Lung (tissue), 12 donors: ENCODE measurements around the gene TMEM186. TPM values are rescaled to one million over a fixed set of nuclear protein-coding genes. Genes with fewer than 3 reads are reported as not detected.

Source experiments
- ATAC-seq: fragments of 200-7000 bp; cut with Tn5 transposase; one replicate; pipeline ENCODE4 v1.9.1; 2020; ENCODE audit warnings: moderate number of reproducible peaks; ENCODE audit not compliant: insufficient read depth, low FRiP score
- DNase-seq, 3 donors: peaks; one replicate each; pipeline ENCODE4 v3.0.0-alpha.2; 2013 to 2017
- H3K27ac ChIP-seq, 2 donors: one replicate each; pipeline ENCODE4 v1.5.1; 2013; ENCODE audit warnings: mild to moderate bottlenecking in 2 of 2, moderate library complexity in 2 of 2, control low read depth in 1 of 2, inconsistent platforms in 1 of 2, low read depth in 1 of 2, low read length in 1 of 2
- H3K27me3 ChIP-seq, 3 donors: one replicate each; pipeline ENCODE4 v1.5.1; 2013; ENCODE audit warnings: low read length in 2 of 3; ENCODE audit not compliant: control insufficient read depth in 3 of 3, insufficient read depth in 3 of 3
- H3K36me3 ChIP-seq, 4 donors: one replicate each; pipeline ENCODE4 v1.5.1; 2013; ENCODE audit warnings: low read length in 4 of 4, mild to moderate bottlenecking in 1 of 4, moderate library complexity in 1 of 4; ENCODE audit not compliant: control insufficient read depth in 4 of 4, insufficient read depth in 4 of 4
- H3K4me1 ChIP-seq, 5 donors: one replicate each; pipeline ENCODE4 v1.5.1; 2013; ENCODE audit warnings: low read length in 5 of 5, mild to moderate bottlenecking in 2 of 5, moderate library complexity in 1 of 5; ENCODE audit not compliant: control insufficient read depth in 5 of 5, insufficient read depth in 5 of 5
- H3K4me3 ChIP-seq: one replicate; pipeline ENCODE4 v1.5.1; 2013; ENCODE audit warnings: mild to moderate bottlenecking, control low read depth, moderate library complexity
- H3K9ac ChIP-seq, 2 donors: one replicate each; pipeline ENCODE4 v1.5.1; 2013; ENCODE audit warnings: low read length in 2 of 2, control low read depth in 1 of 2; ENCODE audit not compliant: insufficient read depth in 1 of 2
- H3K9me3 ChIP-seq, 4 donors: one replicate each; pipeline ENCODE4 v1.5.1; 2013; ENCODE audit warnings: low read length in 3 of 4, mild to moderate bottlenecking in 1 of 4, moderate library complexity in 1 of 4; ENCODE audit not compliant: control insufficient read depth in 4 of 4, insufficient read depth in 3 of 4
- WGBS, 2 donors: extraction: QIAGEN DNeasy Blood & Tissue Kit; methylation state at CpG; one replicate each; pipeline ENCODE4 v1.1.7; 2013; 5-methylcytosine and 5-hydroxymethylcytosine counted together
- polyA plus RNA-seq, 2 donors: library from polyadenylated mRNA; stranded (reverse); fragments of 200-250 nt; gene quantifications; one replicate each; pipeline ENCODE4 v1.2.1, GENCODE V29; 2013
- total RNA-seq, 2 donors: library from RNA; depleted of rRNA in 1 of 2; stranded (reverse); fragments of >200 nt in 1 of 2; gene quantifications; one replicate each; pipeline ENCODE4 v1.2.1, GENCODE V29; 2014 to 2021
- TF ChIP-seq, protein P1 (sequence below): IDR thresholded peaks from 2 replicates; pipeline ENCODE4 v1.5.1; 2012; ENCODE audit warnings: mild to moderate bottlenecking; ENCODE audit errors: control extremely low read depth, extremely low read depth
- donor health status: control.
- donor health status: control.
- donor health status: Bipolar disorder and iron deficiency.
- donor health status: healthy.
- donor health status: DM: yes; HTN: yes; CAD: no.

Gene TMEM186
- total and polyA plus RNA-seq, 4 donors = 6.5 to 10.7 (median 8.2) TPM

- Histone ChIP-seq H3K4me3 (no peak overlapping the region), H3K4me1 (no peaks in the 10 kb centered on the region), H3K27me3 (no peaks in the 10 kb centered on the region), H3K27ac (no peak overlapping the region), H3K36me3 (peaks cover 33 to 65% (median 51%) of the 10 kb centered on the region in 4 donors), H3K9me3 (no peaks in the 10 kb centered on the region), H3K9ac (no peak overlapping the region)
- TF ChIP-seq, protein P1, sequence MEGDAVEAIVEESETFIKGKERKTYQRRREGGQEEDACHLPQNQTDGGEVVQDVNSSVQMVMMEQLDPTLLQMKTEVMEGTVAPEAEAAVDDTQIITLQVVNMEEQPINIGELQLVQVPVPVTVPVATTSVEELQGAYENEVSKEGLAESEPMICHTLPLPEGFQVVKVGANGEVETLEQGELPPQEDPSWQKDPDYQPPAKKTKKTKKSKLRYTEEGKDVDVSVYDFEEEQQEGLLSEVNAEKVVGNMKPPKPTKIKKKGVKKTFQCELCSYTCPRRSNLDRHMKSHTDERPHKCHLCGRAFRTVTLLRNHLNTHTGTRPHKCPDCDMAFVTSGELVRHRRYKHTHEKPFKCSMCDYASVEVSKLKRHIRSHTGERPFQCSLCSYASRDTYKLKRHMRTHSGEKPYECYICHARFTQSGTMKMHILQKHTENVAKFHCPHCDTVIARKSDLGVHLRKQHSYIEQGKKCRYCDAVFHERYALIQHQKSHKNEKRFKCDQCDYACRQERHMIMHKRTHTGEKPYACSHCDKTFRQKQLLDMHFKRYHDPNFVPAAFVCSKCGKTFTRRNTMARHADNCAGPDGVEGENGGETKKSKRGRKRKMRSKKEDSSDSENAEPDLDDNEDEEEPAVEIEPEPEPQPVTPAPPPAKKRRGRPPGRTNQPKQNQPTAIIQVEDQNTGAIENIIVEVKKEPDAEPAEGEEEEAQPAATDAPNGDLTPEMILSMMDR = no peak
- ATAC-seq (no peak), DNase-seq (no peak)
- WGBS, 2 donors = 97 to 98% methylated on average over 3 of the region's 3 CpGs
These were observed 10.6 kb upstream of the TMEM186 start for GRCh38 chr16:8808009-8808408.

GRCh38 chr16:8807189-8807588 is 9.8 kb upstream of the TMEM186 start:
- no peak overlapping the region for H3K4me3 ChIP-seq
- no peak overlapping the region for H3K9ac ChIP-seq
- TF ChIP-seq, protein P1 = no peak
- H3K36me3 ChIP-seq = peaks cover 34 to 57% (median 50%) of the 10 kb centered on the region in 4 donors
- no peaks in the 10 kb centered on the region for H3K4me1 ChIP-seq
- no peak overlapping the region for H3K27ac ChIP-seq
- H3K27me3 ChIP-seq = no peaks in the 10 kb centered on the region
- H3K9me3 ChIP-seq = no peaks in the 10 kb centered on the region
- no peak for ATAC-seq
- 96 to 99% methylated on average over 5 of the region's 5 CpGs for WGBS, 2 donors
- no peak for DNase-seq

DNA sequence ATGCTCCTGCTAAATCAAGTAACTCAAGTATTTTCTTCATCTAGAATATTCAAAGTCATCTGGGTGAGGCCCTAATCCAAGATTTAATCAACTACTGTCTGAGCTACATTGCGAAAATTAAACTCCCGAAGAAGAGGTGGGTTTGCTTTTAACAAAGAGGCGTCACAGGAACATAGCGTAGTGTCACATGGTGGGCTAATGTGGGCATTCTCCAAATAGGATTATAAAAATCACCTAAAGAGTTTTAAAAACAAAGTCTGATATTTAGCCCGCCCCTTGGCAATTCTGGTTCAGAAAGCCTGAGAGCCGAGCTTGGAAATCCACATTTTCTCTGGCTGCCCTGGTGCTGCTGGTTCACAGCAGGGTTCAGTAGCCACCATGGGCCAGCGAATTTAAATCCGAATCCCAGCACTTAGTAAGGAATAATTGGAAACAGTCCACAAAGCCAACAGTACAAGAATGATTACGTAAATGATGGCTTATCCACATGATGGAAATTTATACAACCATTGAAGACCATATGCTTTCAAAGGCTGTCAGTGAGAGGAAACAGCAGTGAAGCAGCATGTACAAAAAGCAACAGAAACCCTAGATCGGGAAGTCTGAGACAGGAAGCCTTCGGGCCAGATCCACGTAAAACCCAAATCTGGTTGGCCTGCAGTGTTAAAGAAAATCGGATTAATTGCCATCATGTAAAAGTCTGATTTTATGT is 9.0 kb upstream of the TMEM186 start:
- Histone ChIP-seq H3K27ac (no peak overlapping the region), H3K9ac (no peak overlapping the region), H3K4me1 (no peaks in the 10 kb centered on the region), H3K36me3 (peaks cover 38 to 54% (median 48%) of the 10 kb centered on the region in 4 donors), H3K27me3 (no peaks in the 10 kb centered on the region), H3K4me3 (no peak overlapping the region), H3K9me3 (no peaks in the 10 kb centered on the region)
- ATAC-seq (no peak), DNase-seq (peak in 1 of 3 donors; percentile 18)
- 90 to 93% methylated on average over 13 of the region's 13 CpGs for WGBS, 2 donors
- TF ChIP-seq, protein P1 = no peak
